ENCODE measurements around the gene AKT1.

Gene AKT1

GRCh38 chr14:104798300-104799243 lies 3.0 kb upstream of the AKT1 start:
- DNase-seq = no peak

GRCh38 chr14:104797115-104798044 lies 1.8 kb upstream of the AKT1 start:
- no peak for DNase-seq

- no peak for DNase-seq
Measured at GRCh38 chr14:104796687-104797081, 1.1 kb upstream of the AKT1 start.

GRCh38 chr14:104795781-104796686 lies 486 bp upstream of the AKT1 start:
- DNase-seq = peak; percentile 54

- DNase-seq = no peak
Measured at GRCh38 chr14:104794631-104794992, 936 bp downstream of the AKT1 start.

GRCh38 chr14:104794099-104794498 lies 1.4 kb downstream of the AKT1 start:
- DNase-seq = no peak

- no peak for DNase-seq
Measured at GRCh38 chr14:104793703-104793959, 1.9 kb downstream of the AKT1 start.

- no peak for DNase-seq
Measured at GRCh38 chr14:104792945-104793702, 2.4 kb downstream of the AKT1 start.

- no peak for DNase-seq
Measured at GRCh38 chr14:104792101-104792884, 3.3 kb downstream of the AKT1 start.

- DNase-seq = no peak
Measured at GRCh38 chr14:104791425-104791824, 4.1 kb downstream of the AKT1 start.

GRCh38 chr14:104789752-104790743 lies 5.5 kb downstream of the AKT1 start:
- no peak for DNase-seq

- DNase-seq = no peak
Measured at GRCh38 chr14:104788873-104789663, 6.5 kb downstream of the AKT1 start.

GRCh38 chr14:104788161-104788818 lies 7.3 kb downstream of the AKT1 start:
- DNase-seq = no peak

- DNase-seq = no peak
Measured at GRCh38 chr14:104787736-104788135, 7.8 kb downstream of the AKT1 start.

GRCh38 chr14:104786726-104787675 lies 8.5 kb downstream of the AKT1 start:
- DNase-seq = no peak

- DNase-seq = no peak
Measured at GRCh38 chr14:104786091-104786586, 9.4 kb downstream of the AKT1 start.

GRCh38 chr14:104785708-104786080 lies 9.9 kb downstream of the AKT1 start:
- no peak for DNase-seq
